Uterus (tissue), 4 donors: ENCODE data around the gene POU5F2. TPM values are rescaled to one million over a fixed set of nuclear protein-coding genes. Genes with fewer than 3 reads are reported as not detected.

Source experiments
- DNase-seq, 2 donors: peaks; one replicate each; pipeline ENCODE4 v3.0.0-alpha.2; 2019 to 2020
- H3K27ac ChIP-seq, 2 donors: fragments of 200-600 bp; sonication (generic); 1 replicate in 1 of 2; 2 replicates in 1 of 2; pipeline ENCODE4 v1.5.1; 2016 to 2018
- H3K27me3 ChIP-seq, 2 donors: fragments of 200-600 bp; sonication (generic); one replicate each; pipeline ENCODE4 v1.5.1; 2018 to 2019; ENCODE audit warnings: control low read depth in 1 of 2
- H3K36me3 ChIP-seq, 2 donors: fragments of 200-600 bp; sonication (generic); one replicate each; pipeline ENCODE4 v1.5.1; 2019; ENCODE audit warnings: control low read depth in 1 of 2
- H3K4me1 ChIP-seq, 2 donors: fragments of 200-600 bp; sonication (generic); one replicate each; pipeline ENCODE4 v1.5.1; 2018 to 2019; ENCODE audit warnings: control low read depth in 1 of 2
- H3K4me3 ChIP-seq, 2 donors: fragments of 200-600 bp; sonication (generic); 1 replicate in 1 of 2; 2 replicates in 1 of 2; pipeline ENCODE4 v1.5.1; 2018 to 2019; ENCODE audit warnings: mild to moderate bottlenecking in 1 of 2
- H3K9me3 ChIP-seq, 2 donors: fragments of 200-600 bp; sonication (generic); one replicate each; pipeline ENCODE4 v1.5.1; 2019; ENCODE audit warnings: control low read depth in 1 of 2
- POLR2A ChIP-seq, 2 donors: fragments of 450-650 bp; IDR thresholded peaks; one replicate each; pipeline ENCODE4 v1.6.1; 2016; ENCODE audit warnings: antibody characterized with exemption in 2 of 2, mild to moderate bottlenecking in 1 of 2, moderate library complexity in 1 of 2
- intact Hi-C: fragments of 100-400 bp; cut with DNase I; formaldehyde crosslinking; loops from one replicate; pipeline ENCODE4 v1.15.1; 2023; ENCODE audit warnings: low total_unique reads
- total RNA-seq, 4 donors: library from RNA; depleted of rRNA in 3 of 4; stranded (reverse); fragments of >200 nt in 3 of 4; gene quantifications; one replicate each; pipeline versions ENCODE4 v1.1.0 to v1.2.4, GENCODE V29; 2014 to 2023
- TF ChIP-seq, protein P1 (sequence below), 4 experiments: fragments of 200-600 bp in 2 of 4; fragments of 450-650 bp in 2 of 4; sonication (generic) in 2 of 4; IDR thresholded peaks; one replicate each; pipeline ENCODE4 v1.5.1; 2016 to 2019; ENCODE audit warnings: antibody characterized with exemption in 4 of 4, mild to moderate bottlenecking in 2 of 4, moderate library complexity in 1 of 4
- donor health status: DM: yes; HTN: yes; CAD: no.

POU5F2 gene
- total RNA-seq, 4 donors from 2014 or later: 1.2 to 6.4 (median 2.6) TPM

DNA sequence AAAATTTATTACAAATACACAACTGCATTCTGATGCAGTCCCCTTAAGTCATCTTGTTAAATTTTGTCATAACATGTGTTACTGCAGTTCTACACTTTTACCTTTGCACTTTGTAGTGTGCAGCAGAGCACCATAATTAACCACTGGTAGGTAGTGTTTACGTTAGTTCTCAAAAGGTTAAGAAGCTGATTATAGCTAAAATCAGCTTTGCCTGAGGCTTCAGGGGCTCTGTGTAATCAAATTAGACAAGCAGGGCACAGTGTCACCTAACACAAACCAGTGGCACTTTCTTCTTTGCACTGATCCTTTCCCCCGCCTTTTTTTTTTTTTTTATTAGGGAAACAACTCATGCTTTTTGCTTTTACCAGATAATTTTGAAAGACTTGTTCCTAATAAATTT lies 26.1 kb downstream of the POU5F2 start:
- no peaks in the 10 kb centered on the region for H3K4me1 ChIP-seq
- no peak for DNase-seq
- intact Hi-C loops: no loop called here
- H3K27me3 ChIP-seq: no peaks in the 10 kb centered on the region
- no peak overlapping the region for H3K27ac ChIP-seq
- TF ChIP-seq, protein P1, sequence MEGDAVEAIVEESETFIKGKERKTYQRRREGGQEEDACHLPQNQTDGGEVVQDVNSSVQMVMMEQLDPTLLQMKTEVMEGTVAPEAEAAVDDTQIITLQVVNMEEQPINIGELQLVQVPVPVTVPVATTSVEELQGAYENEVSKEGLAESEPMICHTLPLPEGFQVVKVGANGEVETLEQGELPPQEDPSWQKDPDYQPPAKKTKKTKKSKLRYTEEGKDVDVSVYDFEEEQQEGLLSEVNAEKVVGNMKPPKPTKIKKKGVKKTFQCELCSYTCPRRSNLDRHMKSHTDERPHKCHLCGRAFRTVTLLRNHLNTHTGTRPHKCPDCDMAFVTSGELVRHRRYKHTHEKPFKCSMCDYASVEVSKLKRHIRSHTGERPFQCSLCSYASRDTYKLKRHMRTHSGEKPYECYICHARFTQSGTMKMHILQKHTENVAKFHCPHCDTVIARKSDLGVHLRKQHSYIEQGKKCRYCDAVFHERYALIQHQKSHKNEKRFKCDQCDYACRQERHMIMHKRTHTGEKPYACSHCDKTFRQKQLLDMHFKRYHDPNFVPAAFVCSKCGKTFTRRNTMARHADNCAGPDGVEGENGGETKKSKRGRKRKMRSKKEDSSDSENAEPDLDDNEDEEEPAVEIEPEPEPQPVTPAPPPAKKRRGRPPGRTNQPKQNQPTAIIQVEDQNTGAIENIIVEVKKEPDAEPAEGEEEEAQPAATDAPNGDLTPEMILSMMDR (IDR thresholded peaks at IDR 0.05): no peak
- TF ChIP-seq POLR2A (IDR thresholded peaks at IDR 0.05): no peak
- no peak overlapping the region for H3K4me3 ChIP-seq
- no peaks in the 10 kb centered on the region for H3K36me3 ChIP-seq
- no peaks in the 10 kb centered on the region for H3K9me3 ChIP-seq

DNA sequence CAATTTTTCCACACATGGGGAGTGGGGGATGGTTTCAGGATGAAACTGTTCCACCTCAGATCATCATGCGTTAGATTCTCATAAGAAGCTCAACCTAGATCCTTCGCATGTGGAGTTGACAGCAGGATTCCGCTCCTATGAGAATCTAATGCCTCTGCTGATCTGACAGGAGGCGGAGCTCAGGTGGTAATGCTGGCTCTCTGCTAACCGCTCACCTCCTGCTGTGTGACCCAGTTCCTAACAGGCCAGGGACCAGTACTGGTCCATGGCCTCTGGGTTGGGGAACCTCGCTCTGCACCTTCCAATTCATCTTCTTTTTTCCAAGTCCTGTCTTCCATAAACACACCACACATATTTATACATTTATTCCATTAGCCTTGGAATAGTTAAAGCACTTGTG lies 33.0 kb downstream of the POU5F2 start:
- Histone ChIP-seq H3K27ac (no peak overlapping the region), H3K9me3 (no peaks in the 10 kb centered on the region), H3K4me1 (no peaks in the 10 kb centered on the region), H3K27me3 (no peaks in the 10 kb centered on the region), H3K4me3 (no peak overlapping the region), H3K36me3 (no peaks in the 10 kb centered on the region)
- DNase-seq: no peak
- TF ChIP-seq, protein P1 (IDR thresholded peaks at IDR 0.05): no peak
- no peak for TF ChIP-seq POLR2A (IDR thresholded peaks at IDR 0.05)
- intact Hi-C loops: no loop called here

GRCh38 chr5:93705896-93706295 lies 35.5 kb downstream of the POU5F2 start:
- no peak overlapping the region for H3K4me3 ChIP-seq
- DNase-seq: no peak
- no peaks in the 10 kb centered on the region for H3K9me3 ChIP-seq
- H3K27ac ChIP-seq: no peak overlapping the region
- intact Hi-C loops: no loop called here
- no peaks in the 10 kb centered on the region for H3K4me1 ChIP-seq
- H3K27me3 ChIP-seq: no peaks in the 10 kb centered on the region
- H3K36me3 ChIP-seq: no peaks in the 10 kb centered on the region
- TF ChIP-seq, protein P1 (IDR thresholded peaks at IDR 0.05): no peak
- no peak for TF ChIP-seq POLR2A (IDR thresholded peaks at IDR 0.05)

GRCh38 chr5:93704996-93705395 lies 36.4 kb downstream of the POU5F2 start:
- TF ChIP-seq POLR2A (IDR thresholded peaks at IDR 0.05): no peak
- TF ChIP-seq, protein P1 (IDR thresholded peaks at IDR 0.05): no peak
- H3K9me3 ChIP-seq: no peaks in the 10 kb centered on the region
- H3K36me3 ChIP-seq: no peaks in the 10 kb centered on the region
- no peaks in the 10 kb centered on the region for H3K4me1 ChIP-seq
- no peaks in the 10 kb centered on the region for H3K27me3 ChIP-seq
- no peak for DNase-seq
- H3K4me3 ChIP-seq: no peak overlapping the region
- no peak overlapping the region for H3K27ac ChIP-seq
- intact Hi-C loops: no loop called here

DNA sequence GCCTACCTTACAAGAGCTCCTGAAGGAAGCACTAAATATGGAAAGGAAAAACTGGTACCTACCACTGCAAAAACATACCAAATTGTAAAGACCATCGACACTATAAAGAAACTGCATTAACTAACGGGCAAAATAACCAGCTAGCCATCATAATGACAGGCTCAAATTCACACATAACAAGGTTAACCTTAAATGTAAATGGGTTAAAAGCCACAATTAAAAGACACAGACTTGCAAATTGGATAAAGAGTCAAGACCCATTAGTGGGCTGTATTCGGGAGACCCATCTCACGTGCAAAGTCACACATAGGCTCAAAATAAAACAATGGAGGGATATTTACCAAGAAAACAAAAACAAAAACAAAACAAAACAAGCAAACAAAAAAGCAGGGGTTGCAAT lies 49.4 kb downstream of the POU5F2 start:
- no peak for TF ChIP-seq POLR2A (IDR thresholded peaks at IDR 0.05)
- TF ChIP-seq, protein P1 (IDR thresholded peaks at IDR 0.05): no peak
- Histone ChIP-seq H3K9me3 (no peaks in the 10 kb centered on the region), H3K27ac (no peak overlapping the region), H3K36me3 (no peaks in the 10 kb centered on the region), H3K4me3 (no peak overlapping the region), H3K4me1 (no peaks in the 10 kb centered on the region), H3K27me3 (no peaks in the 10 kb centered on the region)
- intact Hi-C loops: no loop called here
- DNase-seq: no peak

Other genes starting within 250 kb of the POU5F2 start
- 10 to 100 TPM in 3 of 4 donors, 1 to 10 TPM in 1; 4.4 to 46.1 (median 19.9) TPM for gene NR2F1-AS1, start 160.4 kb downstream of the POU5F2 start, total RNA-seq
- 10 to 100 TPM; 26.8 to 55.0 (median 40.6) TPM for gene NR2F1, start 158.4 kb downstream of the POU5F2 start, total RNA-seq